Measurements from ENCODE around the gene CCDC150.

CCDC150 gene

GRCh38 chr2:196711625-196712024 is 72.1 kb downstream of the CCDC150 start:
- TF ChIP-seq ZFX (IDR thresholded peaks at IDR 0.05) (no peak), CTCF (conservative IDR thresholded peaks at IDR 0.05) (no peak)

GRCh38 chr2:196712867-196713266 is 73.4 kb downstream of the CCDC150 start:
- TF ChIP-seq ZFX (IDR thresholded peaks at IDR 0.05) (no peak), CTCF (conservative IDR thresholded peaks at IDR 0.05) (no peak)
- H3K27ac ChIP-seq = no peak overlapping the region

More at GRCh38 chr2:196711625-196712024, 72.1 kb downstream of the CCDC150 start:
- no peak overlapping the region for H3K27ac ChIP-seq

GRCh38 chr2:196718419-196719109 is 79.0 kb downstream of the CCDC150 start:
- TF ChIP-seq CTCF (conservative IDR thresholded peaks at IDR 0.05) (no peak), ZFX (IDR thresholded peaks at IDR 0.05) (no peak)
- H3K27ac ChIP-seq = no peak overlapping the region

GRCh38 chr2:196719110-196719872 is 79.8 kb downstream of the CCDC150 start:
- no peak overlapping the region for H3K27ac ChIP-seq
- no peak for TF ChIP-seq ZFX (IDR thresholded peaks at IDR 0.05)
- TF ChIP-seq CTCF (conservative IDR thresholded peaks at IDR 0.05) = no peak

- TF ChIP-seq CTCF (conservative IDR thresholded peaks at IDR 0.05) = no peak
- TF ChIP-seq ZFX (IDR thresholded peaks at IDR 0.05) = no peak
- no peak overlapping the region for H3K27ac ChIP-seq
Observed at GRCh38 chr2:196723571-196723970, 84.1 kb downstream of the CCDC150 start.

- H3K27ac ChIP-seq = no peak overlapping the region
- no peak for TF ChIP-seq CTCF (conservative IDR thresholded peaks at IDR 0.05)
- no peak for TF ChIP-seq ZFX (IDR thresholded peaks at IDR 0.05)
Observed at GRCh38 chr2:196725218-196725617, 85.7 kb downstream of the CCDC150 start.

- no peak overlapping the region for H3K27ac ChIP-seq
- no peak for TF ChIP-seq ZFX (IDR thresholded peaks at IDR 0.05)
- no peak for TF ChIP-seq CTCF (conservative IDR thresholded peaks at IDR 0.05)
Observed at GRCh38 chr2:196725882-196726281, 86.4 kb downstream of the CCDC150 start.

Measured in C4-2B (cell line).